ENCODE data around the gene RAMP3.
"Not testable (repeated sequence)": the region's sequence is repeated elsewhere in the genome, so short reads cannot be mapped to it uniquely, and the experiment has no call there.

RAMP3 gene

DNA sequence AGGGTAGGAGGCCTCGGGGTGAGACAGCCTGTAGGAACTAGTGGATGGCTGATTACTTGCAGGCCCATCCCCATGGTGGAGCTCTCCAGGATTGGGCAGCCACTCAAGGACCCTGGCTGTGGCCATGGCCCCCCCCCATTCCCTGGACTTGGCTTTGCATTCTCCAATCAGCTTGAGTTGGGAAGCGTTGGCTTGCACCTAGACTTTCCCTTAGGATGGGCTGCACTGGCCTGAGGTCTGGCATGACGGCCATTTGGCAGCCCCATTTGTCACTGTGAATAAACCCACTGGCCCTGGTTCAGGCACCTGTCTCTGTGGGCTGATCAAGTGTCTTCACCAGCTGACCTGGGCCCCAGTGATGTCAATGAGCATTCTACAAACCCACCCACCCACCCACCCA is 41.4 kb downstream of the RAMP3 start:
- TF ChIP-seq, protein P1, sequence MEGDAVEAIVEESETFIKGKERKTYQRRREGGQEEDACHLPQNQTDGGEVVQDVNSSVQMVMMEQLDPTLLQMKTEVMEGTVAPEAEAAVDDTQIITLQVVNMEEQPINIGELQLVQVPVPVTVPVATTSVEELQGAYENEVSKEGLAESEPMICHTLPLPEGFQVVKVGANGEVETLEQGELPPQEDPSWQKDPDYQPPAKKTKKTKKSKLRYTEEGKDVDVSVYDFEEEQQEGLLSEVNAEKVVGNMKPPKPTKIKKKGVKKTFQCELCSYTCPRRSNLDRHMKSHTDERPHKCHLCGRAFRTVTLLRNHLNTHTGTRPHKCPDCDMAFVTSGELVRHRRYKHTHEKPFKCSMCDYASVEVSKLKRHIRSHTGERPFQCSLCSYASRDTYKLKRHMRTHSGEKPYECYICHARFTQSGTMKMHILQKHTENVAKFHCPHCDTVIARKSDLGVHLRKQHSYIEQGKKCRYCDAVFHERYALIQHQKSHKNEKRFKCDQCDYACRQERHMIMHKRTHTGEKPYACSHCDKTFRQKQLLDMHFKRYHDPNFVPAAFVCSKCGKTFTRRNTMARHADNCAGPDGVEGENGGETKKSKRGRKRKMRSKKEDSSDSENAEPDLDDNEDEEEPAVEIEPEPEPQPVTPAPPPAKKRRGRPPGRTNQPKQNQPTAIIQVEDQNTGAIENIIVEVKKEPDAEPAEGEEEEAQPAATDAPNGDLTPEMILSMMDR (IDR thresholded peaks at IDR 0.05; ENCODE audit: low read depth, low read length) = no peak
- no peaks in the 10 kb centered on the region for H3K27me3 ChIP-seq (ENCODE audit: insufficient read depth, low read depth, severe bottlenecking)
- H3K4me3 ChIP-seq (ENCODE audit: low read depth, low read length) = no peak overlapping the region
- H3K9me3 ChIP-seq (ENCODE audit: severe bottlenecking) = no peaks in the 10 kb centered on the region
- H3K36me3 ChIP-seq = no peaks in the 10 kb centered on the region
- no peak overlapping the region for H3K27ac ChIP-seq
- no peak for DNase-seq

DNA sequence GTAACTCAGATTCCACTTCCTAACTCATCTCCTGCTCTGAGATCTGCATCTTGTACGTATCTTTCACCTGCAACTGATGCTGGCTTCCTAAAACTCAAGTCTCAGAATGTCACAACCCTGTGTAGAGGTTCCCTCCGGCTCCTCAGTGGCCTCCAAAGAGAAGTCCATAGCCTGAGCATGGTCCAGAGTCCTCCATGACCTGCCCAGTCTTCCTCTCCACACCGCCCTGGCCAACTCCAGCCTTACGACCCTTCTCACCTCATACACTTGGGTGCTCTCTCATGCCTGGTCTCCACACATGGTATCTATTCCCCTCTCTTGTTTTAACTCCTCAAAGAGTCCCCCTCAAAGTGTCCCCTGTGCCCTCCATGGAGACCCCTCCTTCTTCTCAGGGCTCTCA is 41.9 kb downstream of the RAMP3 start:
- Histone ChIP-seq H3K9me3 (ENCODE audit: severe bottlenecking) (no peaks in the 10 kb centered on the region), H3K27ac (no peak overlapping the region), H3K27me3 (ENCODE audit: insufficient read depth, low read depth, severe bottlenecking) (no peaks in the 10 kb centered on the region), H3K36me3 (no peaks in the 10 kb centered on the region), H3K4me3 (ENCODE audit: low read depth, low read length) (no peak overlapping the region)
- no peak for DNase-seq
- TF ChIP-seq, protein P1 (IDR thresholded peaks at IDR 0.05; ENCODE audit: low read depth, low read length) = no peak

DNA sequence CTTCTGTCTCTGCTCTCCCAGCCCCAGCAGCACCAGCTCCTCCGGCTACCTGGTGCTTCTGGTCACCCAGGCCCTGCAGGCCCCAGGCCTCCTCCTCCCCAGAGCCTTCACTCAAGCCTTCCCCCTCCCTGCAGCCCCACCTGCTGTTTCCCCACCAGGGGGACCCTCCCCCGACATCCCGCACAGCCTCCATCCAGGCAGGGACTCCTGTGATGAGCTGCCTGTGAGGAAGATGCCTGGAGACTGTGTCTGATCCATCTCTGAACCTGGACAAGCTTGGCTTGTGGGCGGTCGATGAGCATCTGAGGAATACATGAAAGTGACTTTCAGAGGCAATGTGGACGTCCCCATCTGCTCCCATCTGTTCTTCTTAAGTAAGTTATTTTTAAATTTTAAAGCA is 45.0 kb downstream of the RAMP3 start:
- Histone ChIP-seq H3K27ac (no peak overlapping the region), H3K27me3 (ENCODE audit: insufficient read depth, low read depth, severe bottlenecking) (no peaks in the 10 kb centered on the region), H3K36me3 (no peaks in the 10 kb centered on the region), H3K9me3 (ENCODE audit: severe bottlenecking) (no peaks in the 10 kb centered on the region), H3K4me3 (ENCODE audit: low read depth, low read length) (no peak overlapping the region)
- DNase-seq = peak; percentile 43
- TF ChIP-seq, protein P1 (IDR thresholded peaks at IDR 0.05; ENCODE audit: low read depth, low read length) = no peak

DNA sequence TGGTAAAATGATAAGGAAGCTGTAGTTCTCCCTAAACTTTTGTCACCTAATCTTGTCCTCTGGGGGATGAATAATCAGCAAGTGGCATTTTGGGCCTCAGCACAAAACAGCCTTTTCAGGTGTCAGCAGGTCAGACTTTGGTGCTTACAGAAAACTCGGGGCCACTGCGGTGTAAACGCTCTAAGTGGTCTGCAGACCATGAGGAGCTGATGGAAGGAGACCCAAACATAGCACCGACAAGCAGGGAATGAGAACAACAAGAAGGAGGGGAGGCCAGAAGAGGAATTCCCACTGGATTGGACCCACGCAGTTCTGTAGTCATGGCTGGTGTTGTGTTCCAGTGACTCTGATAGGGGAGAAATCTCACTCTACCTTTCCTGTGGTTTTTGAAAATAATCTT is 45.4 kb downstream of the RAMP3 start:
- TF ChIP-seq, protein P1 (IDR thresholded peaks at IDR 0.05; ENCODE audit: low read depth, low read length) = no peak
- DNase-seq = no peak
- no peak overlapping the region for H3K27ac ChIP-seq

DNA sequence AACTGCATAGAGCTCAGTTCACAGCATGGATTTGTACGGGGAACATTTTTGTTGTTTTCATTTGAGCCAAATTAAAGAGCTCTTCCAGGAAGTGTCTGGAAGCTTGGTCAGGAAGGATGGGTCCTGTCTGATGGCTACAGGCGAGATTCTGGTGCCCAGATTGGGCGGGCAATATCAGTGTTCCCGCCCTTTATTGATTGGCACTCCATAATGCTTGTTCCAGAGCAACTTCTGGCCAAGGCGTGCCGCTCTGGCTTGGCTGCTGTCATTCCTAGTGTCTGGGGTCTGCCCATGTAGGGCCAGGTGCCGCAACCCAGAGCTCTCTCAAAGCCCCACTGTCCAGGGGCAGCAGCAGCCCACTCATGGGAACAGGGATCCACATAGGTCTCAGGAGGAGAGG is 45.9 kb downstream of the RAMP3 start:
- no peaks in the 10 kb centered on the region for H3K9me3 ChIP-seq (ENCODE audit: severe bottlenecking)
- no peak overlapping the region for H3K27ac ChIP-seq
- no peak for DNase-seq
- TF ChIP-seq, protein P1 (IDR thresholded peaks at IDR 0.05; ENCODE audit: low read depth, low read length) = no peak
- H3K27me3 ChIP-seq (ENCODE audit: insufficient read depth, low read depth, severe bottlenecking) = no peaks in the 10 kb centered on the region
- H3K4me3 ChIP-seq (ENCODE audit: low read depth, low read length) = no peak overlapping the region
- H3K36me3 ChIP-seq = no peaks in the 10 kb centered on the region

More for the DNA sequence above, 45.4 kb downstream of the RAMP3 start:
- H3K9me3 ChIP-seq (ENCODE audit: severe bottlenecking) = no peaks in the 10 kb centered on the region
- no peaks in the 10 kb centered on the region for H3K27me3 ChIP-seq (ENCODE audit: insufficient read depth, low read depth, severe bottlenecking)
- H3K4me3 ChIP-seq (ENCODE audit: low read depth, low read length) = no peak overlapping the region
- H3K36me3 ChIP-seq = no peaks in the 10 kb centered on the region

DNA sequence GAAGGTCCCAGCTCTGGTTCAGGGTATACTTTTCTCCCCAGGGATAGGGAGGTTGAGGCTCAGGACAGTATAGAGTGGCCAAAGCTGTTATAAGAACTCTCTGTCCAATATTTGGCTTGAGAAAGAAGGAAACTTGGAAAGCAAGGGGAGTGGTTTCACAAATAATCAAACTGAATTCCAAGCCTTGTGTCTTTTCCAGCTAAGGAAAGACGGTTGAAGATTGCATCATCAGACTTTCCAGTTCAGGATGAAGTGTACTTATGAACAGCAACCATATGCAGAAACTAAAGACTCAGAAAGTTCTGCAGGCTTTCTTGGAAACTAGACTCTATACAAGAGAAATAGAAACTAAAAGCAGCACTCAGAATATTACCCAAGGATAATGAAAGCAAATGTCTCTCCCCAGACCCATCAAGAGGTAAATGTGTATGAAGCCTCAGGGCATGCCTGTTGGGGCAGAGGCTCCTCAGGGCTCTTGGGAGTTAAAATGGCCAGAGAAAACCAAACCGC is 46.4 kb downstream of the RAMP3 start:
- no peak overlapping the region for H3K27ac ChIP-seq
- no peaks in the 10 kb centered on the region for H3K36me3 ChIP-seq
- no peak overlapping the region for H3K4me3 ChIP-seq (ENCODE audit: low read depth, low read length)
- no peaks in the 10 kb centered on the region for H3K9me3 ChIP-seq (ENCODE audit: severe bottlenecking)
- no peak for DNase-seq
- TF ChIP-seq, protein P1 (IDR thresholded peaks at IDR 0.05; ENCODE audit: low read depth, low read length) = no peak
- no peaks in the 10 kb centered on the region for H3K27me3 ChIP-seq (ENCODE audit: insufficient read depth, low read depth, severe bottlenecking)

DNA sequence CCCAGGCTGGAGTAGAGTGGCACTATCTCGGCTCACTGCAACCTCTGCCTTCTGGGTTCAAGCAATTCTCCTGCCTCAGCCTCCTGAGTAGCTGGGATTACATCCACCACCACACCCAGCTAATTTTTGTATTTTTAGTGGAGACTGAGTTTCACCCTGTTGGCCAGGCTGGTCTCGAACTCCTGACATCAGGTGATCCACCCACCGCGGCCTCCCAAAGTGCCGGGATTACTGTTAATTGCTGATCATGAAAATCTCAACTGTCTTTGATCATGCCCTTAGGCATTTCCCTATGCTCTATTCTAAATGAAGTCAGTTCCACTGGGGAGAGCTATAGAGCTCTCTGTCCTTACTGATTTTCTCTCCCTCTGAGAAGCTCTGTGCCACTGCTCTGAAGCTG is 48.7 kb downstream of the RAMP3 start:
- H3K36me3 ChIP-seq; H3K27ac ChIP-seq; DNase-seq; H3K27me3 ChIP-seq (ENCODE audit: insufficient read depth, low read depth, severe bottlenecking); H3K9me3 ChIP-seq (ENCODE audit: severe bottlenecking); H3K4me3 ChIP-seq (ENCODE audit: low read depth, low read length): not testable (repeated sequence)

DNA sequence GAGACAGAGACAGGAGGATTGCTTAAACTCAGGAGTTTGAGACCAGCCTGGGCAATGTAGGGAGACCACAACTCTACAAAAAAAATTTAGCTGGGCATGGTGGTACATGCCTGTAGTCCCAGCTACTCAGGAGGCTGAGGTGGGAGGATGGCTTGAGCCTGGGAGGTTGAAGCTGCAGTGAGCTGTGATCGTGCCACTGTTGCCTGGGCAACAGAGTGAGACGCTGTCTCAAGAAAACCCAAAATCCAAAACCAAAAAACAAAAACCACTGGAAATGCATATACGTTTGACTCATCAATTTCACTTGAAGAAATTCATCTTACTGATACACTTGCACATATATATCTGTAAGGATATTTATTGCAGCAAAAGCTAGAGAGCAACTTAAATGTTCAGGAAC is 52.3 kb downstream of the RAMP3 start:
- not testable (repeated sequence) for DNase-seq; H3K4me3 ChIP-seq (ENCODE audit: low read depth, low read length); H3K36me3 ChIP-seq; H3K27me3 ChIP-seq (ENCODE audit: insufficient read depth, low read depth, severe bottlenecking); H3K9me3 ChIP-seq (ENCODE audit: severe bottlenecking); H3K27ac ChIP-seq

Data from WERI-Rb-1 (cell line).